ENCODE measurements around the gene PTPRN2.

Gene PTPRN2

GRCh38 chr7:158101821-158102450 lies 485.7 kb downstream of the PTPRN2 start:
- no peak for DNase-seq

- DNase-seq, result no peak
Measured at GRCh38 chr7:158098125-158099030, 489.2 kb downstream of the PTPRN2 start.

DNA sequence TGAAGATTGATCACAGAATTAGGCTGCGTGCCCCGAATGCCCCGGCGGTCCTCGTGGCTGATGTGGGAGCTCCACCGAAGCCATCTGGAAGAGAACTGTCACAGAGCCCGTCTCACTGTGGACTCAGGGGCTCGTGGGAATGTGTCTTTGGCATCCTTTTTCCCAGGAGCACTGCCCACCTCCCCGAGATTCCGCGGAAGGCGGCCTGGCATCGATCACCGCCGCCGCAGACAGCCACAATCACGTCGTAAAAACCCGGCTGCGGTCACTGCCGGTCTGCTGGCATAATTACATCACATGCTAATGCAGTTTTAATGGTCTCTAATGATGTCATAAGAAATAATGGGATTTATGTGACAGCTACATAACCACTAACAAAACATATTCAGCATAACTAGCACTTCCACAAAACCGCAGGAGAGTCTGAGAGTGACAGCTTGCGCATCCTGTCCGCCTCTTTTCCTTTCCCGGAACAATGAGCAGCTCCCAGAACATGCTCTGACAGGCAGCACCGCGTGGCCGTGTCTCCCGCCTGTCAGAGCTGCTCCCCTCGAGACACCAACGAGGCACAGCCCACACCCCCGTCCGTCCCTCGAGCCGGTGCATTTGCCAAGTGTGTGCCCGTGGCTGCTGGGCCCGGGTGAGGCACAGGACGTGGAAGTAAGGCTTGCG lies 490.0 kb downstream of the PTPRN2 start:
- no peak for DNase-seq

GRCh38 chr7:158097106-158097452 lies 490.5 kb downstream of the PTPRN2 start:
- DNase-seq, result no peak

DNA sequence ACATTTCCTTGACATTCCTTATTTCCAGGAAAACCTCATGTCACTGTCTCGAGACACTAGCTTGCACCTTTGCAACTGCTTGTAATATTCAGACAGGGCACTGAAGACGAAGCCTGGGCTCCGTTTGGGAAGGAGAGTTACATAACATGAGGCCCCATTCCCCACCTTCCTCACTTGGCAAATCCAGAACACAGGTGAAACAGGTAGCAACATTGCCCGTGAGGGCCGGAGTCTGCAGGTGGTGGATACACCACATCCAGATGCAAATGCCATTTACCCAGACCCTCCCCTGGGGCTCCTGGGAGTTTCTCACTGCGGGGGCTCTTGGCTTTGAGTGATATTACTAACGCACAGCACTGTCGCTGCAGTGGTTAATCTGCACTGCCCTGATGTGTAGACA lies 491.0 kb downstream of the PTPRN2 start:
- DNase-seq, result no peak

DNA sequence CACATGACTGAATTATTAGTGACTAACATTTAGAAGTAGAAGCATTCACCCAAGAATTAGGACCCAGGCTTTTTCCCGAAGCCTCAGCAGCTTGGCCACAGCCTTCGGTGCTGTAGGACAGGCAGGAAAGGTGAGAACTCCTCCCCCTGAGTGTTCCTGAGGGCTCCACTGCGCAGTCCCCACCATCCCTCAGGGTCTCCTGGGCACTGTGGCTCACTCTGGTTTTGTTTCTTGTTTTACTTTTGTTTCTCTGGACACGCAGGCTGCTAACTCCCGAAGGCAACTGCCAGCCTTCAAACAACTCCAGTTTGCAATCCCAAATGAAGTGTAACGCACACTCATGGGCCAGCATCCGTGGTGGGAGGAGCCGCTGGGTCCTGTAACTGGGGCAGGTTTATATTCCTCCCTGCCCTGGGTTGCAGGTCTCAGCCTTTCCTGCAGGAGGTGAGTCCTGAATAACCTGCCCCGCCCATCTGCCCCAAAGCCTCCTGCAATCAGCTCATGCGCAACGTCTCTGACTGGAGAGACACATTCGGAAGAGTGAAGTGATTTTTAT lies 492.9 kb downstream of the PTPRN2 start:
- DNase-seq, result no peak

- no peak for DNase-seq
Measured at GRCh38 chr7:158094046-158094445, 493.6 kb downstream of the PTPRN2 start.

- no peak for DNase-seq
Measured at GRCh38 chr7:158093156-158093796, 494.3 kb downstream of the PTPRN2 start.

DNA sequence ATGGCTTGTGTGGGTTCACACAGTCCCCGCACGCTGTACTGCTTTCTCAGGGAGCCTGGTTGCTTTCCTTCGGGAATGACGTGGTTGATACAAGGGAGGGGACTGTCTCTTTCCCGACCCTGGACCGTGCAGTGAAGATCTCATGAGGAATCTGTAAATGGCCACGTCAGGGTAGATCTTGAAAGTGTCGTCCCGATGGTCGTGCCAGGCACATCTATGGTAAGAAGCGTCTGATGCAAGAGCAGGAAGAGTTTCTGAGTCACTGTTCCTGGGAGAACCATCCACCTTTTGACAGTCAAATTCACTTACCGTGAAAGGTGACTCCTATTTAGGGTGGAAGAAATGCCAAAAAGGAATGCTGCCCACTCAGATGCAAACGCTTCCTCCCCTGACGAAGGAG lies 500.4 kb downstream of the PTPRN2 start:
- DNase-seq, result no peak

DNA sequence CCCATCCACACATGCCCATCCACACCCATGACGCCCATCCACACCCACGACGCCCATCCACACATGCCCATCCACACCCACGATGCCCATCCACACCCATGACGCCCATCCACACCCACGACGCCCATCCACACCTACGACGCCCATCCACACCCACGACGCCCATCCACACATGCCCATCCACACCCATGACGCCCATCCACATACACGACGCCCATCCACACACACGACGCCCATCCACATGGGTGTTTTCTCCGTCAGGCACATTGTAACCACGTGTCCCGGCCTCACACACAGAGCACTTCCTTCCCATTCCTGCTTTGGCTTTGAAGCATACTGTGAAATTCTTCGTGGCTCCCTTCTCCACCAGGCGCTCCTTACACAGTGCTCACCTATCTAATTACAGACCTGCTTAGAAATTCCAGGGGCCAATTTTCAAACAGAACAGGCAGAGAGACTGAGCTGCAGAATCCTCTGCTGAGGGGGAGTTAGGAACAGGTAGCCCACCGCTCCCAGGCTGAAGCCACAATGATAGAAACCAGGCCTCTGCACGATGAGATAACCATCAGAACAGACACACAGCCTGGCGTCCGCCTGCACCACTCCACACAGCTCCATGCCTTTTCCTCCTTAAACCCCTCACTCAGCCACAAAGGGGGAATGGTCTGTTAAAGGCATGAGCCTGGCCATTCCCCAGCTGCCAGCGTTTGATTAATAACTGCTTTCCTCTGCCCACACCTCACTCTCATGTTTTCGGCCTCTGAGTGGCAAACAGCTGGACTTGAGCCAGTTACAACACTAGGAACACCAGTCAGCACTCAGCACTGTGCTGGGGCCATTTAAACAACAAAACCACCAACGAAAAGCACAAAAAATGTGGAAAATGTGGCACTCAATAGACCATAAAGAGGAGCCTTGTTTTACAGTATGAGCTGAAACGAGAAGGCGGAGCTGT lies 501.6 kb downstream of the PTPRN2 start:
- DNase-seq, result no peak

DNA sequence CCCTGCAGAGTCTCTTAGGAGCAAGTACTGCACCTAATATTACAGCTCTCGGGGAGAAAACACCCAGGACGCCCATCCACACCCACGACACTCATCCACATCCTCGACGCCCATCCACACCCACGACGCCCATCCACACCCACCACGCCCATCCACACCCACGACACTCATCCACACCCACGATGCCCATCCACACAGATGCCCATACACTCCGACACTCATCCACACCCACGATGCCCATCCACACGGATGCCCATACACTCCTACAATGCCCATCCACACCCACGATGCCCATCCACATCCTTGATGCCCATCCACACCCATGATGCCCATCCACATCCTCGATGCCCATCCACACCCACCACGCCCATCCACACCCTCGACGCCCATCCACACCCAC lies 503.1 kb downstream of the PTPRN2 start:
- no peak for DNase-seq

DNA sequence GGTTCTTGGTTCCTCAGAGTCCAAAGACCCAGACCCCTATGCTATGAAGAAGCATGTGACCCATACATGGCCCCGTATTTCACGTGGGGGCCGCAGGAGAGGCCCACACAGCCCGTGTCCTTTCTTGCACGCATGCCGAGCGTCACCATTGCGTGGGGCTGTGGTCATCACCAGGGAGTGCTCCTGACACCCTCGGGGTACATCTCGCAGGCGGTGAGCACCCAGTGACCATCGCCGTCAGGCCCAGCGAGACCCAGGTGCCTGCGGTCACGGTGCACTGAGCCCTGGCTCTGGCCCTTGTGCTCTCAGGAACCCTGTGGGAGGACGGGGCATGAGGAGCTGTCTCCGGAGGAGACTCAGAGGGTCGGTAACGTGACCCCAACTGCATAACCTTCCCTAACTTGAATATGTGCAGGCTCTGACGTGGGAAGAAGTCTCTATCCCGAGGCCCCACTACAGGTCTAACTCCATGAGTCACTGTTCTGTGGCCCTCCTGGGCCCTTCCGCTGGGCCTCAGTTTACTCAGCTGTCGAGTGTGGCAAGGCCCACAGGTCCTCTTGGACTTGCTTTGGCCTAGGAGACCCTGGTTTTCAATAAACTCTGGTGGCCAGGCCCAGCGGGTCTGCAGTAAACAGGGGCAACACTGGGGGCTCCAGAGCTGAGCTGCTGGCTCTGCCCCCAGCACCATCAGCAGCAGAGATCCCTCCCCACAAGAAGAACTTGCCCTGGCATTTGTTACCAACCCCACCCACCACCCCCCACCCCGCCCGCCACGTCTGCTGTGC lies 503.9 kb downstream of the PTPRN2 start:
- no peak for DNase-seq

GRCh38 chr7:158082761-158083160 lies 504.9 kb downstream of the PTPRN2 start:
- DNase-seq, result no peak

- DNase-seq, result no peak
Measured at GRCh38 chr7:158080899-158081445, 506.7 kb downstream of the PTPRN2 start.

DNA sequence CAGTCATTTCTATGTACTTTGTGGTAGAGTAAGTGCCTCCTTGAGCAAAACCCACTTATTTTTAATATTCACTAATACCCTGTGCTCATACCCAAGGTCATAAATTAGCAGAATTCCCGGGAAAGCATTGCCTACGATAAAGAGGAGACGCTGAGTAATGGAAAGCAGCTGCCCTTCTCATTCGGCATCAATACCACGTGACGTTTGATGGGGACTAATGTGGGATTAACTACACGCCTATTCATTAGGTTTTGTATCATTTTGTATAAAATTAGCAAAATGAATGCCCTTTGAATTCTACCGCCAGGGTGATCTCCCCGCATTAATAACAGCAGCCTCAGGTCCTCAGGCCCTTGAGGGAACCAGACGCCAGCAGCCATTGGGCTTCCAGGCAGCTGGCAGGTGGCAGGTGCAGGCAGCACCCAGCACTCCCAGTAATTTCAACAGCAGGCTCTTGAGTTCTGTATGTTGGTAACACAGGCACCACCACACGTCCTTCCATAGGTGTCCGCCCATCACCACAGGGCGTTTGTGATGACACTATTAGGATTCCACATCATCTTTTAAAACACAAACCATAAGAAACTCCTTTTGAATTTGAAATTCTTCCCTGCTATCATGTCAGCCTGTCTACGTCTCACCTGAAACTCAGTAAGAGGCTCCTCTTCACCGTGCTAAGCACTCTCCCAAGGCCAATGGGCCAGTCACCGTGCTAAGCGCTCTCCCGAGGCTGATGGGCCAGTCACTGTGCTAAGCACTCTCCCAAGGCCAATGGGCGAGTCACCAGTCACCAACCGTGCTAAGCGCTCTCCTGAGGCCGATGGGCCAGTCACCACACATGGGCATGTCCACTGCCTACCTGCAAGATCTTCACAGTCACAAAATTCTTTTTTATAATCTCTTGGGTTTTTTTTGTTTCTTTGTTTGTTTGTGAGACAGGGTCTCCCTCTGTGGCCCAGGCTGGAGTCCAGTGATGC lies 509.4 kb downstream of the PTPRN2 start:
- no peak for DNase-seq

GRCh38 chr7:158077151-158077840 lies 510.3 kb downstream of the PTPRN2 start:
- no peak for DNase-seq

DNA sequence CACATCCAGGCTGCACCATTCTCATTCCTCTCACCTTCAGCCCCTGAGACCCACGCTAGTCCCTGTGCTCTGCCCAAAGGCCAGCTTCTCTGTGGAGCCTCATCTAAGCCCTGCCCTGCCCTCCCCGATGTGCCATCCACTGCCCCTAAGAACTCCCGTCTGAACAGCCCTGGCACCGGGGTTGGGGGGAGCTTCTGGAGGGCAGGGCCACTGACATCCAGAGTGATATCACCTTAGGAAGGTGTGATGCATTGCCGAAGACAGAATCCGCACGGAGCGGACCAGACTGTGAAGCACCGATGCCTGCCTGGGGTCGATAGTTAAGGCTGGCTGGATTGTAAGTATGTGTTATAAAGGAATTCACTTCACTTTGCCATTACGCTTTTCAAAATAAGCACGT lies 511.0 kb downstream of the PTPRN2 start:
- DNase-seq, result no peak

- DNase-seq, result no peak
Measured at GRCh38 chr7:158076215-158076614, 511.4 kb downstream of the PTPRN2 start.

DNA sequence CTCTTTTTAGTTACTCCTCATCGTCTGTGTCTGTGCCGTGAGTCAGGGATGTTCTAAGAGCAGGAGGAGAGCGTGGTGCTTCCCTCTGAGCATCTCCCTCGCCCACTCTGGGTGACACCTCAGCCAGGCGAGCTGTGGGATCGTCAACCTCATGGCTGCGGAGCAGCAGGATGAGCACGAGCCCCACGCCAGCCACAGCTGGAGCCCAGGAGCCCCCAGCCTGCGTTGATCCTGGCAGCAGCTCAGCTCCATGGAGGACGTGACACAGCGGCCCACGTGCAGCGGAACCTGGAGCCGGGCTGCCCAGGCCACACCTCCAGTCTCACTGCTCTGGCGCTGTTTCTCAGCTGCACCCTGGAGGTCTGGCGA lies 512.0 kb downstream of the PTPRN2 start:
- no peak for DNase-seq
